Common myeloid progenitor, CD34-positive (primary cell): Measurements from ENCODE around the gene DIP2C.

Source experiments
- CTCF ChIA-PET: fragments of 350-600 bp; sonication (Branson Sonifier 250); formaldehyde crosslinking; loops from one replicate; lab custom pipeline; 2021; ENCODE audit warnings: antibody characterized with exemption; lab: Charles Lee
- POLR2A ChIA-PET: fragments of 350-600 bp; sonication (Branson Sonifier 250); formaldehyde crosslinking; loops from one replicate; lab custom pipeline; 2021; ENCODE audit warnings: antibody characterized with exemption; lab: Charles Lee
- DNase-seq, 3 donors: peaks; one replicate each; pipeline versions ENCODE4 v3.0.0 to v3.0.0-alpha.2; 2013
- H3K27ac ChIP-seq, 2 experiments: 1 replicate in 1 of 2; 2 replicates in 1 of 2; pipeline ENCODE4 v1.7.0; 2013; ENCODE audit warnings: inconsistent platforms in 2 of 2, low read length in 2 of 2, mild to moderate bottlenecking in 2 of 2, low read depth in 1 of 2, moderate library complexity in 1 of 2; ENCODE audit not compliant: severe bottlenecking in 2 of 2, insufficient read depth in 1 of 2, poor library complexity in 1 of 2
- H3K27me3 ChIP-seq, 5 experiments: replicated peaks in 2 of 5; 1 replicate in 3 of 5; 2 replicates in 2 of 5; pipeline versions ENCODE4 v1.6.1 to v1.7.0; 2013; ENCODE audit warnings: low read length in 4 of 5, mild to moderate bottlenecking in 2 of 5, moderate library complexity in 2 of 5, inconsistent platforms in 1 of 5; ENCODE audit not compliant: insufficient read depth in 5 of 5, control insufficient read depth in 4 of 5
- H3K36me3 ChIP-seq, 4 experiments: 1 replicate in 2 of 4; 2 replicates in 2 of 4; pipeline versions ENCODE4 v1.6.1 to v1.7.0; 2013; ENCODE audit warnings: low read length in 3 of 4, control low read depth in 1 of 4, mild to moderate bottlenecking in 1 of 4; ENCODE audit not compliant: control insufficient read depth in 4 of 4, insufficient read depth in 4 of 4
- H3K4me1 ChIP-seq, 4 experiments: 1 replicate in 3 of 4; 2 replicates in 1 of 4; pipeline versions ENCODE4 v1.6.1 to v1.7.1; 2013; ENCODE audit warnings: low read length in 3 of 4, mild to moderate bottlenecking in 3 of 4, control low read depth in 1 of 4, inconsistent platforms in 1 of 4, moderate library complexity in 1 of 4; ENCODE audit not compliant: control insufficient read depth in 4 of 4, insufficient read depth in 4 of 4; ENCODE audit errors: control extremely low read depth in 1 of 4
- H3K4me3 ChIP-seq, 7 experiments: 1 replicate in 4 of 7; 2 replicates in 3 of 7; pipeline versions ENCODE4 v1.5.1 to v1.7.0; 2013; ENCODE audit warnings: mild to moderate bottlenecking in 7 of 7, low read length in 6 of 7, moderate library complexity in 6 of 7, inconsistent platforms in 2 of 7, low read depth in 2 of 7, control low read depth in 1 of 7; ENCODE audit not compliant: insufficient read depth in 4 of 7, control insufficient read depth in 1 of 7; ENCODE audit errors: extremely low read depth in 1 of 7
- H3K9me3 ChIP-seq, 5 experiments: 1 replicate in 4 of 5; 2 replicates in 1 of 5; pipeline versions ENCODE4 v1.6.1 to v1.7.1; 2013; ENCODE audit warnings: low read length in 4 of 5, mild to moderate bottlenecking in 2 of 5, inconsistent platforms in 1 of 5, low read depth in 1 of 5, moderate library complexity in 1 of 5; ENCODE audit not compliant: control insufficient read depth in 4 of 5, insufficient read depth in 2 of 5; ENCODE audit errors: control extremely low read depth in 1 of 5
- WGBS: methylation state at CpG from one replicate; pipeline ENCODE4 v1.1.5; 2013; ENCODE audit not compliant: insufficient coverage; 5-methylcytosine and 5-hydroxymethylcytosine counted together

Gene DIP2C

DNA sequence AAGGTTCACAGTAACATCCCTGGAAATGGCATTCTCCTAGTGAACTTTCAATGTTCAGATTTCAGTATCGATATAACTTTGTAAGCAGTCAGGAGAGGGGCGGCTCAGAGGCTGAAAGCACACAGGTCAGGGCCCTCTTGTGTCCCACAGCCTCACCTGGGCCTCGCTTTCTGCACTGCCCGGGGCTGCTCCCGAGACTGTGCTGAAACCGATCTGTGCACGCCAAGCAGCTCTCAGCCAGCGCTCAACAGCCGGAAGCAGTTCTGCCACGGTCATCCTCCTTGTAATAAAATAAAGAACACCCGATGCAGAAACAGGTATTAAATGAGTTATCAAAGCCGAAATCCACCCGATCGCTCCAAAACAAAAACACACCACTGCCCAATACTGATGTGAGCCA lies 106.0 kb downstream of the DIP2C start:
- DNase-seq: no peak
- 95% methylated on average over 10 of the region's 14 CpGs for WGBS
- CTCF ChIA-PET: no interaction called here
- Histone ChIP-seq H3K27ac (no peak overlapping the region), H3K36me3 (no peaks in the 10 kb centered on the region), H3K4me1 (no peaks in the 10 kb centered on the region), H3K4me3 (no peak overlapping the region), H3K9me3 (no peaks in the 10 kb centered on the region), H3K27me3 (peaks cover 0 to 19% (median 1%) of the 10 kb centered on the region in 5 experiments)
- POLR2A ChIA-PET: no interaction called here

DNA sequence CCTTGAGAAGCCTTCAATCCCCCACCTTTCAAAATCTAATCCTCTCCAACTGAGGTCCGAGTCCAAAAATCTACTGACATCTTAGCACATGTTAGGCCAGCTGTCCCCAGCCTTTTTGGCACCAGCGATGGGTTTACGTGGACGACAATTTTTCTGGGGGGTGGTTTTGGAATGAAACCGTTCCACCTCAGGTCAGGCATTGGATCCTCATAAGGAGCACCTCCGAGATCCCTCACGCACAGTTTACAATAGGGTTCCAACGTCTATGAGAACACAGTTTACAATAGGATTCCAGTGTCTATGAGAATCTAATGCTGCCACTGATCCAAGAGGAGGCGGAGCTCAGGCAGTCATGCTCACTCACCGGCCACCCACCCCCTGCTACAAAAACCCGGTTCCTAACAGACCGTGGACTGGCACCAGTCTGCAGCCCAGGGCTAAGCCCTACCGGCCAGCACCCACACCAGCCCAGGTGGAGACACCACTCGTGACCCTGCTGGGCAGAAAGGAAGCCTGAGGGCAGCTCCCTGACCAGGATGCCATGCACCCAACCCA lies 107.6 kb downstream of the DIP2C start:
- Histone ChIP-seq H3K36me3 (no peaks in the 10 kb centered on the region), H3K27me3 (peaks cover 0 to 14% (median 2%) of the 10 kb centered on the region in 5 experiments), H3K9me3 (no peaks in the 10 kb centered on the region), H3K4me3 (no peak overlapping the region), H3K4me1 (no peaks in the 10 kb centered on the region), H3K27ac (no peak overlapping the region)
- WGBS: 93% methylated on average over 14 of the region's 14 CpGs
- no peak for DNase-seq
- ChIA-PET POLR2A (no interaction called here), CTCF (no interaction called here)

DNA sequence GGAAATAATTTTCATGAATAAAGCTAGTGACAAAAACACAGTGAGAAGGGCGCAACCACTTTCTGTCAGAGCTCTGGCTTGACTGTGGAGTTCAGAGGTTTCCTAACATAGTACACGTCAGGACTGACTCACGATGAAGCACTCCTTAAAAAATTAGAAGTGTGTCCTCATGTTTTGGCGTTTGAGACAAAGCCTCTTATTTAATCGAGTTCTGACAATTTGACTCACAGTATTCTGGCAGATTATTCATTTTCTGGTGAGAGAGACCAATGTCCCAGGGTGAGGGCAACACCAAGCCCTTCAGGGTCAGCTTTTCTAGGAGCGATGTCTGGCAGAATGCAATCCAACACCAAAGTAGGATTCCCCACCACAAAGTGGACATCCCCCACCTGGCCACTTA lies 108.7 kb downstream of the DIP2C start:
- H3K27me3 ChIP-seq: peaks cover 0 to 21% (median 4%) of the 10 kb centered on the region in 5 experiments
- 83% methylated on average over 6 of the region's 6 CpGs for WGBS
- no peak overlapping the region for H3K27ac ChIP-seq
- no peaks in the 10 kb centered on the region for H3K4me1 ChIP-seq
- no peaks in the 10 kb centered on the region for H3K9me3 ChIP-seq
- no peaks in the 10 kb centered on the region for H3K36me3 ChIP-seq
- ChIA-PET CTCF (no interaction called here), POLR2A (no interaction called here)
- H3K4me3 ChIP-seq: no peak overlapping the region
- no peak for DNase-seq

DNA sequence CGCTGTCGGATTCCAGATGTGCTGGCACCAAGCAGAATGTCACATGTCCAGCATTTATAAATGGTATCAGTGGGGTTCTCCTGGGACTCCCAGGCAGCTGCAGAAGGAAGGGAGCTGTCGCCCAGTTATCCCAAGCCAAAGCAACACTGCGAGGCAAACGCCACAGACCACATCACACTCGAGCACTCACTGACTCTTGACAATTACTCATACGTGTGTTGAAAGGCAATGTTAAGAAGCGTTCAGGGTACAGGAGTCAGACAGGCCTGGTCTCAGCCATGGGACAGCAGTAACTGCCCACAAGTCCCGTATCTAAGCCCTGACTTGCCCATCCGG lies 113.4 kb downstream of the DIP2C start:
- H3K27ac ChIP-seq: no peak overlapping the region
- H3K27me3 ChIP-seq: peaks cover 0 to 42% (median 17%) of the 10 kb centered on the region in 5 experiments
- peaks cover 0 to under 1% (median 0%) of the 10 kb centered on the region in 5 experiments for H3K9me3 ChIP-seq
- WGBS: 96% methylated on average over 10 of the region's 10 CpGs
- H3K36me3 ChIP-seq: no peaks in the 10 kb centered on the region
- no peaks in the 10 kb centered on the region for H3K4me1 ChIP-seq
- POLR2A ChIA-PET: no interaction called here
- H3K4me3 ChIP-seq: no peak overlapping the region
- CTCF ChIA-PET: no interaction called here
- no peak for DNase-seq

DNA sequence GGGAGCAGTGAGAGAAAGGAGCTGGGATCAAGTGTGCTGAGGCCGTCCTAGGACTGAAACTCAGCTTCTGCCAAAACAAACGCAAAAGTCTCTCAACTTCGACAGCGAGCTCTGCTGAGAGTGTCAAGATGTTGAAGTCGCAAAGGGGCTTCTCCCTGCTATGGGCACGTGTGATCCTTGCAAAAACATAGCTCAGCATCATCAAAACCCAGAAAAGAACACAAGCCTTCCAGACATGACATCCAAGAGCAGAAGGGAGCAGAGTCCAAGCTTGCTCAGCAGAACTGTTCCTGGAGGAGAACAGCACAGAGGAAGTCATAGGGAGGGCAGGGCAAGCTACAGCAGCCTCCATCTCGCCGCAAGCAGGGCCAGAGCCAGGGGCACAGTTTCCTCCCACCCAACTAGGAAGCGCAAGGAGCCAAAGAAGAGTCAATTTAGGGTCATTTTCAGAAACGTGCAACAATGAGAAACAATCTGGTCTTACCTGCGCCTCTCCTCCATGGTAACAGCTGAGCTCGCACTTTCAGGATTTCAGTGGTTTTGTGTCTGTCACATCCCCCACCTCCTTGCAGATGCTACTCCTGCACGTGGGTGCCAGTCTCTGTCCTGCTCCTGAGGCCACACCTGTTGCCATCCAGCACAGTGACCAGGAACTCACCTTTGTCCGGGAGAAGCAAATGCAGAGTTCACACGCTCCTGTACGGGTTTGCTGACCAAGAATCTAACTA lies 113.9 kb downstream of the DIP2C start:
- ChIA-PET CTCF (no interaction called here), POLR2A (no interaction called here)

DNA sequence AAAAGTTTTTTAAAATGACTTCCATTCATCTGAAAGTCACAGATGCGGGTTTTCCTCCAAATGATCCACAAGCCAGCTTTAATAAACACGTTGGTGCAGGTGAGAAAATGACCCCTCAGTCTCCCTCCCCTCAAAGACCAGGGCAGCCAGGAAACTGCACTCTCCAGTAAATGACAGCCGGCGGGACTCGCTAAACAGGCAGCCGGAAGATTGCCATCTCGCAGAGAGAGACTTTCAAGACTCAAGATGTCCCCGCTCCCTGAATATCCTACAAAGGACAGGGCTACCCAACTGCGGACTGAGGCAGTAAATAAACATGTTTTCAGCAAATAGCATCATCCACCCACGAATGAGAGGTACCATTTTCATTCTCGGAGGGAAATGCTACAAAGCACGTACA lies 116.8 kb downstream of the DIP2C start:
- Histone ChIP-seq H3K36me3 (no peaks in the 10 kb centered on the region), H3K27me3 (peaks cover 0 to 55% (median 17%) of the 10 kb centered on the region in 5 experiments), H3K9me3 (peaks cover 0 to 10% (median 0%) of the 10 kb centered on the region in 5 experiments), H3K4me3 (no peak overlapping the region), H3K4me1 (no peaks in the 10 kb centered on the region), H3K27ac (no peak overlapping the region)
- ChIA-PET POLR2A (no interaction called here), CTCF (no interaction called here)
- DNase-seq: no peak
- 76% methylated on average over 9 of the region's 12 CpGs for WGBS

More for the DNA sequence above, 113.9 kb downstream of the DIP2C start:
- peaks cover 0 to 2% (median 0%) of the 10 kb centered on the region in 5 experiments for H3K9me3 ChIP-seq
- no peak overlapping the region for H3K4me3 ChIP-seq
- no peak for DNase-seq
- WGBS: 87% methylated on average over 11 of the region's 16 CpGs
- H3K27ac ChIP-seq: no peak overlapping the region
- H3K27me3 ChIP-seq: peaks cover 0 to 47% (median 17%) of the 10 kb centered on the region in 5 experiments
- no peaks in the 10 kb centered on the region for H3K36me3 ChIP-seq
- H3K4me1 ChIP-seq: no peaks in the 10 kb centered on the region

DNA sequence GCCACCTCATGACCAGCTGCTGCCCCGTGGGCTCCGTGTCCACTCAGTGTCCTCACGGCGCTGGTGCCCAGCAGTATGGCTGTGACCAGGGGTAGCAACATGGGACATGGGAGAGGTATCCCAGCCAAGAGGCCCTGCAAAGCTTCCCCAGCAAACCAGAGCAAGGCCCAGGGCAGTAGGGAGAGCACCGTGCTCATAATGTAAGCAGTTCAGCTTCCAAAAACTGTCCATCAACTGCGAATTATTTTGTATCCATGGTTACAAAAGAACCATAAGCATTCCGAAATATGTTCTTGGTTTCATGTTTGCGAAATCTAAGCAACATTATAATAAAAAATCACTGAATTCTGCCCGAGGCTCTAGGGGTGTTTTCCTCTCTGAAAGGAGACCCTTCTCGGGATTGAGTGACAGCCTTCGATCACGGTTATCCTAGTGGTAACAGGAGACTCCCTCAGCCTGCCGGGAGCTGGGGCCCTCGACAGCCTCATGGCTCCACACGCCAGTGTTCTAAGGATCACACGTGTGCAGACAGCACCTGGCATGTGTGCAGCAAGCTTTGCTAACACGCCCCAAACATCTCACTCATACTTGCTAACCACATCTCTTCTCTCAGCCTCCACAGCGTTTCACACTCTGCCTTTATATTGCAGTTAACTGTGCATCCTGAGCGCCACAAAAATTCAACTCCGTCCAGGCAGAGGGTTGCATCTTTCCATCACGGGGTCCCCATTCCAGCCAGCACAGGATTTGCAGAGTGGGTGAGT lies 117.6 kb downstream of the DIP2C start:
- Histone ChIP-seq H3K27ac (no peak overlapping the region), H3K4me3 (no peak overlapping the region), H3K27me3 (peaks cover 0 to 55% (median 14%) of the 10 kb centered on the region in 5 experiments), H3K36me3 (no peaks in the 10 kb centered on the region), H3K4me1 (no peaks in the 10 kb centered on the region), H3K9me3 (peaks cover 0 to 10% (median 0%) of the 10 kb centered on the region in 5 experiments)
- DNase-seq: no peak
- CTCF ChIA-PET: no interaction called here
- 95% methylated on average over 14 of the region's 21 CpGs for WGBS
- POLR2A ChIA-PET: no interaction called here
